ENCODE measurements around the gene MYPOP. TPM values are rescaled to one million over a fixed set of nuclear protein-coding genes. Genes with fewer than 3 reads are reported as not detected.

MYPOP gene
- total RNA-seq, 1 donor from 2014 or later: 11.1 TPM

- Mint-ChIP-seq H3K9me3 (ENCODE audit: low read depth) (no peaks in the 10 kb centered on the region), H3K27ac (no peak overlapping the region)
- TF ChIP-seq CTCF (IDR thresholded peaks at IDR 0.05; ENCODE audit: unreplicated experiment): no peak
Observed at GRCh38 chr19:45906221-45906620, 3.8 kb upstream of the MYPOP start.

DNA sequence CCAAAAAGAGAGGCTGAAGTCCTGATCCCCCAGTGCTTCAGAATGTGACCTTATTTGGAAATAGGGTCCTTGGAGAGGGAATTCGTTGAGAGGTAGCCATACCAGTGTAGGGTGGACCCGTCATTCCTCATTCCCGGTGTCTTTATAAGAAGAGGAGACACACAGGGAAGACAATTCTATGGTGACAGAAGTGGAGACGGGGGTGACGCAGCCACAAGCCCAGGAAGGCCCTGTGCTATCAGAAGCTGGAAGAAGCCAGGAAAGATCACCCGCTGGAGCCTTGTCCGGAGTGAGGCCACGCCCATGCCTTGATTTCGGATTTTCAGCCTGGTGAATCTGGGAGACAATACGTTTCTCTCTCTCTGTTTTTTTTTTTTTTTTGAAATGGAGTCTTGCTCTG lies 2.6 kb upstream of the MYPOP start:
- H3K4me3 Mint-ChIP-seq (ENCODE audit: low read depth): no peak overlapping the region
- no peak overlapping the region for H3K27ac Mint-ChIP-seq
- peaks cover 8% of the 10 kb centered on the region for H3K36me3 Mint-ChIP-seq (ENCODE audit: insufficient read depth)
- H3K27me3 Mint-ChIP-seq: peaks cover 9% of the 10 kb centered on the region
- peaks cover 2% of the 10 kb centered on the region for H3K4me1 Mint-ChIP-seq (ENCODE audit: low read depth)
- no peaks in the 10 kb centered on the region for H3K9me3 Mint-ChIP-seq (ENCODE audit: low read depth)
- no peak for DNase-seq (ENCODE audit: low spot score, unreplicated experiment)
- TF ChIP-seq CTCF (IDR thresholded peaks at IDR 0.05; ENCODE audit: unreplicated experiment): no peak

More at GRCh38 chr19:45906221-45906620, 3.8 kb upstream of the MYPOP start:
- DNase-seq (ENCODE audit: low spot score, unreplicated experiment): no peak
- Mint-ChIP-seq H3K4me3 (ENCODE audit: low read depth) (no peak overlapping the region), H3K27me3 (peaks cover 7% of the 10 kb centered on the region), H3K4me1 (ENCODE audit: low read depth) (no peaks in the 10 kb centered on the region), H3K36me3 (ENCODE audit: insufficient read depth) (no peaks in the 10 kb centered on the region)

DNA sequence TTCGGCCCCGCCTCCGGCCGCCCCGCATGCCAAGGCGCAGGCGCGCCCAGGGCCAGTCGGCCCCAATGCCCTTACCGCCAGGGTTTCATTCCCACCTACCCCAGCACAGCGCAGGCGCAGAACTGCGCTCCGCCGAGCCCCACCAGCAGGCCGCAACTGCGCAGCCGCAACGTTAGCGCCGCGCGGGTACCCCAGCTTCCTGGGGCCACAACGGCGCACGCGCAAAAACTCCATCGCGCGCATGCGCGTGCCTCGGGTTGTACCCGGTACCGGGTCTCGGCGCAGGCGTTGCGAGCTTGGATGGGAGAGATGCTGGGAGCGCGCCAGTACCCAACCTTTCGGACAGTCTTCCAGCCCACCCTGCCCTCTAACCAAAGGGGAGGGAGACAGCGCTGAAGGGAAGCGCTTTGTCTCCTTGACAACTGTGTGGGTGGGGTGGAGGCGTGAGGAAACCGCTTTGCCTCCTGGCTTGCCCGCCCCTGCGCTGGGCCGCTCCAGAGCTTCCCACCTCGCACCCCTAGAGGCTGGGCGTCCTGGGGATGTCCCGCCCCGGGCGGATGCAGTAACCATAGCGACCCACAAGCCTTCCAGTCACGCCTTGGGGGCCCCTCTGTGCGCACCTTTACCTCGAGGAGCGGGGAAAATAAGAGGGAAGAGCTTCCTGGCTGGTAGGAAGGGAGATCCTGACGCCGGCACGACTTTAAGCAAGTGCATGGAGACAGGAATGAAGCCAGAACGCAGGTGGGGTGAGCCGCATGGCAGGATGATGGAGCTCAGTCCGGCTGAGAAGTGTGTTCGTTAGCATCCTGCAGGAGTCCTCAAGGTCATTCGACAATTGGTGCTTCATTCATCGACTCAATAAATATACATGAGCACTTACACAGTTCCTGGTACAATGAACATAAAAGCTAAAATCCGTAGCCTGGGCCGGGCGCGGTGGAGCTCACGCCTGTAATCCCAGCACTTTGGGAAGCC lies 525 bp upstream of the MYPOP start:
- peaks cover 15% of the 10 kb centered on the region for H3K36me3 Mint-ChIP-seq (ENCODE audit: insufficient read depth)
- H3K4me1 Mint-ChIP-seq (ENCODE audit: low read depth): peaks cover 2% of the 10 kb centered on the region
- TF ChIP-seq CTCF (IDR thresholded peaks at IDR 0.05; ENCODE audit: unreplicated experiment): peak; percentile 11
- H3K27ac Mint-ChIP-seq: peak overlapping the region; percentile 76
- peak; percentile 99 for DNase-seq (ENCODE audit: low spot score, unreplicated experiment)
- peak overlapping the region; percentile 88 for H3K4me3 Mint-ChIP-seq (ENCODE audit: low read depth)
- peaks cover 9% of the 10 kb centered on the region for H3K27me3 Mint-ChIP-seq
- H3K9me3 Mint-ChIP-seq (ENCODE audit: low read depth): no peaks in the 10 kb centered on the region

DNA sequence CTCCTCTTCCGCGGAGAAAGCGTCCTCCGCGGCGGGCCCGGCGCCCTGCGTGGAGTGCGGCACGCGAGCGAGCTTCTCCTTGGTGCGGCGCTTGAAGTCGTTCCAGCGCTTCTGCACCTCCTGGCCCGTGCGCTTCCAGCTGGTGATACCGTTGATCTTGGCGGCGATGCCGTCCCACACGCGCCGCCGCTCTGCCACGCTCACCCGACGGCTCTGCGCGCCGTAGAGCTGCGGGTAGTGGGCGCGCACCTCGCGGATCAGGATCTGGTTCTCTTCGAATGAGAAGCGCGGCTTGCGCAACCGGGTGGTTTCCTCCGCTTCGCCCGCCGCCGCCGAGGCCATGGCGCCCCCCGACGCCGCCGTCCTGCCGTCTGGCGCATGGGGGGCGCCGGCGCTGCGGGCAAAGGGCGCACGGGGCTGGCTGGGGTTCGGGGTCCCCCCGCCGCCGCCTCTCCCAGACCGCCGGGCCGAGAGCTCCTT lies 941 bp downstream of the MYPOP start:
- DNase-seq (ENCODE audit: low spot score, unreplicated experiment): no peak
- Mint-ChIP-seq H3K9me3 (ENCODE audit: low read depth) (no peaks in the 10 kb centered on the region), H3K27me3 (peaks cover 9% of the 10 kb centered on the region), H3K4me3 (ENCODE audit: low read depth) (peak overlapping the region; percentile 64), H3K36me3 (ENCODE audit: insufficient read depth) (peaks cover 15% of the 10 kb centered on the region), H3K4me1 (ENCODE audit: low read depth) (peaks cover 2% of the 10 kb centered on the region), H3K27ac (no peak overlapping the region)
- no peak for TF ChIP-seq CTCF (IDR thresholded peaks at IDR 0.05; ENCODE audit: unreplicated experiment)

GRCh38 chr19:45900738-45901431 lies 1.5 kb downstream of the MYPOP start:
- Mint-ChIP-seq H3K27ac (no peak overlapping the region), H3K27me3 (peaks cover 9% of the 10 kb centered on the region), H3K9me3 (ENCODE audit: low read depth) (no peaks in the 10 kb centered on the region), H3K4me1 (ENCODE audit: low read depth) (peaks cover 2% of the 10 kb centered on the region), H3K36me3 (ENCODE audit: insufficient read depth) (peaks cover 15% of the 10 kb centered on the region), H3K4me3 (ENCODE audit: low read depth) (peak overlapping the region; percentile 53)
- no peak for DNase-seq (ENCODE audit: low spot score, unreplicated experiment)
- TF ChIP-seq CTCF (IDR thresholded peaks at IDR 0.05; ENCODE audit: unreplicated experiment): no peak

All from progenitor cell of endocrine pancreas (in vitro differentiated cells).